HEK293 (cell line): ENCODE results near the gene FAM181B.

Source experiments
- CTCF ChIA-PET: fragments of 350-600 bp; formaldehyde crosslinking; extraction: SDS; loops from one replicate; lab custom pipeline; 2021; ENCODE audit warnings: antibody characterized with exemption; lab: Yijun Ruan, JAX
- POLR2A ChIA-PET: fragments of 300-600 bp; formaldehyde crosslinking; extraction: SDS; loops from one replicate; lab custom pipeline; 2020; ENCODE audit warnings: antibody characterized with exemption, inconsistent platforms; lab: Yijun Ruan, JAX
- H3K27ac ChIP-seq: fragments of 200-500 bp; sonication (Bioruptor generic); 2 replicates; pipeline ENCODE4 v1.5.1; 2014; ENCODE audit warnings: low read depth, low read length, control low read depth, inconsistent platforms; ENCODE audit errors: extremely low read depth
- H3K36me3 ChIP-seq, 2 experiments: fragments of 200-500 bp in 1 of 2; sonication (Bioruptor generic) in 1 of 2; 1 replicate in 1 of 2; 2 replicates in 1 of 2; pipeline ENCODE4 v1.5.1; 2014 to 2017; ENCODE audit warnings: inconsistent platforms in 2 of 2, low read length in 2 of 2; ENCODE audit not compliant: control insufficient read depth in 2 of 2, insufficient read depth in 1 of 2
- H3K4me1 ChIP-seq: fragments of 200-500 bp; sonication (Bioruptor generic); 2 replicates; pipeline ENCODE4 v1.5.1; 2014; ENCODE audit warnings: mild to moderate bottlenecking, low read length, inconsistent platforms; ENCODE audit not compliant: control insufficient read depth, insufficient read depth
- H3K4me3 ChIP-seq: 2 replicates; pipeline ENCODE4 v1.5.1; 2011; ENCODE audit warnings: low read depth, mild to moderate bottlenecking, control low read depth, low read length, moderate library complexity
- H3K9me3 ChIP-seq: fragments of 200-500 bp; sonication (Bioruptor generic); 2 replicates; pipeline ENCODE4 v1.5.1; 2014; ENCODE audit warnings: low read depth, low read length, inconsistent platforms; ENCODE audit not compliant: control insufficient read depth, insufficient read depth
- ATF2 ChIP-seq: fragments of 450-650 bp; formaldehyde crosslinking; IDR thresholded peaks from 2 replicates; pipeline ENCODE4 v1.5.1; 2016; ENCODE audit warnings: missing biosample characterization, missing genetic modification characterization, low read depth
- MZF1 ChIP-seq: fragments of 450-650 bp; formaldehyde crosslinking; IDR thresholded peaks from 2 replicates; pipeline ENCODE4 v1.5.1; 2017; ENCODE audit warnings: missing biosample characterization, missing genetic modification characterization, borderline replicate concordance
- PRDM1 ChIP-seq: fragments of 450-650 bp; formaldehyde crosslinking; IDR thresholded peaks from 2 replicates; pipeline ENCODE4; 2016; ENCODE audit warnings: missing biosample characterization, missing genetic modification characterization
- SETDB1 ChIP-seq: IDR thresholded peaks from one replicate; pipeline ENCODE4 v1.6.1; 2017; ENCODE audit warnings: mild to moderate bottlenecking, low read length, moderate library complexity, mixed read lengths; ENCODE audit not compliant: insufficient read length
- ZBTB10 ChIP-seq: fragments of 450-650 bp; formaldehyde crosslinking; IDR thresholded peaks from 2 replicates; pipeline ENCODE4 v1.5.1; 2016; ENCODE audit warnings: missing biosample characterization, missing genetic modification characterization
- ZBTB11 ChIP-seq: fragments of 450-650 bp; formaldehyde crosslinking; conservative IDR thresholded peaks from 2 replicates; pipeline ENCODE4 v1.5.1; 2016; ENCODE audit warnings: low read depth, missing biosample characterization, missing genetic modification characterization
- ZBTB7A ChIP-seq: fragments of 450-650 bp; formaldehyde crosslinking; IDR thresholded peaks from 2 replicates; pipeline ENCODE4 v1.5.1; 2016; ENCODE audit warnings: low read depth, missing biosample characterization, missing genetic modification characterization
- ZFP3 ChIP-seq: fragments of 450-650 bp; formaldehyde crosslinking; IDR thresholded peaks from 2 replicates; pipeline ENCODE4 v1.5.1; 2016; ENCODE audit warnings: low read depth, missing biosample characterization, missing genetic modification characterization
- ZNF223 ChIP-seq: fragments of 450-650 bp; formaldehyde crosslinking; IDR thresholded peaks from 2 replicates; pipeline ENCODE4 v1.5.1; 2016; ENCODE audit warnings: missing biosample characterization, missing genetic modification characterization
- ZNF23 ChIP-seq: fragments of 450-650 bp; formaldehyde crosslinking; IDR thresholded peaks from 2 replicates; pipeline ENCODE4 v1.5.1; 2016; ENCODE audit warnings: missing biosample characterization, missing genetic modification characterization, borderline replicate concordance
- ZNF239 ChIP-seq: fragments of 450-650 bp; formaldehyde crosslinking; IDR thresholded peaks from 2 replicates; pipeline ENCODE4 v1.5.1; 2016; ENCODE audit warnings: missing biosample characterization, missing genetic modification characterization
- ZNF274 ChIP-seq, 2 experiments: fragments of 200-500 bp in 1 of 2; fragments of 450-650 bp in 1 of 2; sonication (Bioruptor generic) in 1 of 2; formaldehyde crosslinking in 1 of 2; IDR thresholded peaks; 2 replicates each; pipeline versions ENCODE4 v1.5.1 to v1.6.1; 2014 to 2016; ENCODE audit warnings: borderline replicate concordance in 1 of 2, inconsistent platforms in 1 of 2, low read length in 1 of 2, missing biosample characterization in 1 of 2, missing genetic modification characterization in 1 of 2
- ZNF302 ChIP-seq: fragments of 450-650 bp; formaldehyde crosslinking; IDR thresholded peaks from 2 replicates; pipeline ENCODE4 v1.5.1; 2016; ENCODE audit warnings: missing biosample characterization, missing genetic modification characterization, low read depth
- ZNF335 ChIP-seq: fragments of 450-650 bp; formaldehyde crosslinking; conservative IDR thresholded peaks from 2 replicates; pipeline ENCODE4 v1.5.1; 2016; ENCODE audit warnings: missing biosample characterization, missing genetic modification characterization
- ZNF623 ChIP-seq: fragments of 450-650 bp; formaldehyde crosslinking; IDR thresholded peaks from 2 replicates; pipeline ENCODE4 v1.5.1; 2016; ENCODE audit warnings: missing biosample characterization, missing genetic modification characterization
- ZNF626 ChIP-seq: fragments of 450-650 bp; sonication (Bioruptor Pico); formaldehyde crosslinking; IDR thresholded peaks from 2 replicates; pipeline ENCODE4 v1.5.1; 2018; ENCODE audit warnings: missing biosample characterization, missing genetic modification characterization, inconsistent platforms
- ZNF670 ChIP-seq: fragments of 450-650 bp; formaldehyde crosslinking; IDR thresholded peaks from 2 replicates; pipeline ENCODE4 v1.5.1; 2016; ENCODE audit warnings: missing biosample characterization, missing genetic modification characterization, low read depth
- ZNF701 ChIP-seq: fragments of 450-650 bp; formaldehyde crosslinking; IDR thresholded peaks from 2 replicates; pipeline ENCODE4 v1.5.1; 2016; ENCODE audit warnings: missing biosample characterization, missing genetic modification characterization
- ZNF792 ChIP-seq: fragments of 450-650 bp; formaldehyde crosslinking; IDR thresholded peaks from 2 replicates; pipeline ENCODE4 v1.5.1; 2016; ENCODE audit warnings: missing biosample characterization, missing genetic modification characterization
- ZSCAN18 ChIP-seq: fragments of 450-650 bp; formaldehyde crosslinking; IDR thresholded peaks from 2 replicates; pipeline ENCODE4 v1.5.1; 2016; ENCODE audit warnings: missing biosample characterization, missing genetic modification characterization
- ZXDB ChIP-seq: fragments of 450-650 bp; formaldehyde crosslinking; IDR thresholded peaks from 2 replicates; pipeline ENCODE4 v1.5.1; 2016; ENCODE audit warnings: missing biosample characterization, missing genetic modification characterization

FAM181B gene

GRCh38 chr11:82754410-82754809 lies 20.7 kb upstream of the FAM181B start:
- no peak for TF ChIP-seq ZNF23 (tag by site-specific recombination)
- TF ChIP-seq SETDB1, result no peak
- no peak for TF ChIP-seq ATF2 (tag by site-specific recombination)
- TF ChIP-seq ZNF792 (tag by site-specific recombination), result no peak
- TF ChIP-seq ZBTB11 (tag by site-specific recombination), result no peak
- TF ChIP-seq ZXDB (tag by site-specific recombination), result no peak
- TF ChIP-seq PRDM1, result no peak
- TF ChIP-seq ZNF701 (tag by site-specific recombination), result no peak
- no peak for TF ChIP-seq ZNF274 (IDR thresholded peaks at IDR 0.05; ENCODE audit: low read length)
- no peak for TF ChIP-seq ZNF274 (tag by site-specific recombination; IDR thresholded peaks at IDR 0.05; ENCODE audit: borderline replicate concordance)
- H3K36me3 ChIP-seq, result no peaks in the 10 kb centered on the region
- CTCF ChIA-PET, result no interaction called here
- H3K4me1 ChIP-seq, result no peaks in the 10 kb centered on the region
- H3K27ac ChIP-seq, result no peak overlapping the region
- no peaks in the 10 kb centered on the region for H3K9me3 ChIP-seq
- no peak overlapping the region for H3K4me3 ChIP-seq
- POLR2A ChIA-PET, result no interaction called here

- H3K9me3 ChIP-seq, result no peaks in the 10 kb centered on the region
- H3K4me3 ChIP-seq, result no peak overlapping the region
- no peak overlapping the region for H3K27ac ChIP-seq
- H3K4me1 ChIP-seq, result no peaks in the 10 kb centered on the region
- ChIA-PET POLR2A (no interaction called here), CTCF (interaction anchor here (1.1 kb wide), 1 partner anchor 22 kb away, joined by 5 read pairs; no protein-coding TSS in a partner anchor)
- no peaks in the 10 kb centered on the region for H3K36me3 ChIP-seq
- TF ChIP-seq ZSCAN18, result no peak
- TF ChIP-seq ZBTB7A (tag by site-specific recombination), result no peak
- TF ChIP-seq ZFP3 (tag by site-specific recombination), result no peak
- no peak for TF ChIP-seq ZNF302 (tag by site-specific recombination)
- no peak for TF ChIP-seq ZNF335
- TF ChIP-seq ZBTB10 (tag by site-specific recombination), result no peak
- no peak for TF ChIP-seq MZF1 (tag by site-specific recombination)
- TF ChIP-seq ZNF223 (tag by site-specific recombination), result no peak
- TF ChIP-seq ZNF626, result no peak
- TF ChIP-seq ZNF670, result no peak
- no peak for TF ChIP-seq ZNF239
- no peak for TF ChIP-seq ZNF623 (tag by site-specific recombination)
- TF ChIP-seq, all 188 proteins: peak for 0
These were observed 20.3 kb upstream of the FAM181B start for GRCh38 chr11:82753921-82754320.
